PC-9 (cell line): ENCODE measurements around the gene FAM114A2. TPM values are rescaled to one million over a fixed set of nuclear protein-coding genes. Genes with fewer than 3 reads are reported as not detected.

Experiments used
- BruUV-seq: library from RNA; stranded (reverse); fragments of 400-500 nt; replicated peaks from 2 replicates; lab custom pipeline; 2021; lab: Mats Ljungman, UMichigan
- CTCF ChIA-PET: fragments of 300-600 bp; sonication (Branson Sonifier 250); formaldehyde crosslinking; loops from one replicate; lab custom pipeline; 2022; ENCODE audit warnings: antibody characterized with exemption; lab: Charles Lee
- POLR2A ChIA-PET: fragments of 300-600 bp; sonication (Branson Sonifier 250); formaldehyde crosslinking; loops from one replicate; lab custom pipeline; 2022; ENCODE audit warnings: antibody characterized with exemption; ENCODE audit not compliant: unreplicated experiment; lab: Charles Lee
- DNase-seq, 2 experiments: peaks; one replicate each; pipeline versions ENCODE4 v3.0.0 to v3.0.0-alpha.2; 2015 to 2022; ENCODE audit warnings: mixed read lengths in 1 of 2
- H2AFZ ChIP-seq: fragments of 200-600 bp; sonication (generic); 2 replicates; pipeline ENCODE4 v1.8.1; 2017; ENCODE audit warnings: antibody characterized with exemption
- H3F3A ChIP-seq: fragments of 200-600 bp; sonication (generic); 2 replicates; pipeline ENCODE4 v1.8.1; 2017; ENCODE audit warnings: antibody characterized with exemption, mild to moderate bottlenecking, low read depth; ENCODE audit not compliant: insufficient read depth
- H3K27ac ChIP-seq: fragments of 200-600 bp; sonication (generic); 2 replicates; pipeline ENCODE4 v1.6.1; 2016; ENCODE audit warnings: mixed run types
- H3K27me3 ChIP-seq: fragments of 200-600 bp; sonication (generic); 2 replicates; pipeline ENCODE4 v1.6.1; 2016; ENCODE audit warnings: low read depth, mixed run types; ENCODE audit not compliant: insufficient read depth
- H3K36me3 ChIP-seq: fragments of 200-600 bp; sonication (generic); 2 replicates; pipeline ENCODE4 v1.6.1; 2016; ENCODE audit warnings: low read depth, mixed run types
- H3K4me1 ChIP-seq: fragments of 200-600 bp; sonication (generic); replicated peaks from 2 replicates; pipeline ENCODE4 v1.6.1; 2016; ENCODE audit warnings: mixed run types; ENCODE audit not compliant: insufficient read depth
- H3K4me2 ChIP-seq: fragments of 200-600 bp; sonication (generic); 2 replicates; pipeline ENCODE4 v1.6.1; 2017; ENCODE audit warnings: mixed run types
- H3K4me3 ChIP-seq: fragments of 200-600 bp; sonication (generic); 2 replicates; pipeline ENCODE4 v1.6.1; 2016; ENCODE audit warnings: mixed run types
- H3K79me2 ChIP-seq: fragments of 200-600 bp; sonication (generic); 2 replicates; pipeline ENCODE4 v1.6.1; 2017; ENCODE audit warnings: low read depth, mixed run types
- H3K9me2 ChIP-seq: fragments of 200-600 bp; sonication (generic); 2 replicates; pipeline ENCODE4 v1.8.1; 2017; ENCODE audit warnings: mild to moderate bottlenecking; ENCODE audit not compliant: insufficient read depth
- H3K9me3 ChIP-seq: fragments of 200-600 bp; sonication (generic); 2 replicates; pipeline ENCODE4 v1.8.1; 2016; ENCODE audit warnings: low read depth; ENCODE audit not compliant: insufficient read depth
- H4K20me1 ChIP-seq: fragments of 200-600 bp; sonication (generic); 2 replicates; pipeline ENCODE4 v1.8.1; 2017; ENCODE audit not compliant: insufficient read depth
- CTCF ChIP-seq: fragments of 200-600 bp; sonication (generic); conservative IDR thresholded peaks from 2 replicates; pipeline ENCODE4 v1.6.1; 2017; ENCODE audit warnings: mixed run types, antibody characterized with exemption, mild to moderate bottlenecking, moderate library complexity
- EZH2 ChIP-seq: fragments of 200-600 bp; sonication (generic); IDR thresholded peaks from 2 replicates; pipeline ENCODE4 v1.8.0; 2017; ENCODE audit warnings: antibody characterized with exemption, low read depth
- intact Hi-C: fragments of 100-400 bp; cut with micrococcal nuclease; formaldehyde crosslinking; loops from one replicate; pipeline ENCODE4 v1.10.0; 2022; ENCODE audit not compliant: unreplicated experiment
- total RNA-seq: library from RNA; stranded (reverse); gene quantifications from 2 replicates; pipeline ENCODE4 v1.2.3, GENCODE V29; 2021

Gene FAM114A2
- total RNA-seq, 1 experiment from 2014 or later, result 18.9 TPM

DNA sequence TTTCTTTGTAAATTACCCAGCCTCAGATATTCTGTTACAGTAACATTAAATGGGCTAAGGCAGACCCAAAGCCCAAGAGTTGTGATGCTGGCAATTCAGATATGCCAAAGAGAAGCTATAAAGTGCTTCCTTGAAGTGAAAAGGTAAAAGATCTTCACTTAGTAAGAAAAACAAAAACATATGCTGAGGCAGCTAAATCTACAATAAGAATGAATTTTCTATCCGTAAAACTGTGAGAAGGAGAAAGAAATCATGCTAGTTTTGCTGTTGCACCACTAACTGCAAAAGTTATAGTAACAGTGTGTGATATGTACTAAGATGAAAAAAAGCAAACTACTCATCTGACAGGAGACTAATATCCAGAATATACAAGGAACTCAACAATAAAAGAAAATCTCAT, 39.9 kb downstream of the FAM114A2 start:
- ChIA-PET CTCF (no interaction called here), POLR2A (interaction anchor here (0.7 kb wide), 1 partner anchor 921 kb away, joined by 4 read pairs; no protein-coding TSS in a partner anchor)
- H3K79me2 ChIP-seq, result no peaks in the 10 kb centered on the region
- no peaks in the 10 kb centered on the region for H3F3A ChIP-seq
- no TSS peak for BruUV-seq
- TF ChIP-seq CTCF (no peak), EZH2 (no peak)
- no peak for DNase-seq
- H3K9me2 ChIP-seq, result no peaks in the 10 kb centered on the region
- H3K4me3 ChIP-seq, result no peak overlapping the region
- H3K4me1 ChIP-seq, result no peaks in the 10 kb centered on the region
- intact Hi-C loops, result no loop called here
- no peak overlapping the region for H3K27ac ChIP-seq
- H3K9me3 ChIP-seq, result no peaks in the 10 kb centered on the region
- no peaks in the 10 kb centered on the region for H4K20me1 ChIP-seq
- no peaks in the 10 kb centered on the region for H3K36me3 ChIP-seq
- H3K27me3 ChIP-seq, result no peaks in the 10 kb centered on the region
- no peak overlapping the region for H2AFZ ChIP-seq
- no peak overlapping the region for H3K4me2 ChIP-seq

DNA sequence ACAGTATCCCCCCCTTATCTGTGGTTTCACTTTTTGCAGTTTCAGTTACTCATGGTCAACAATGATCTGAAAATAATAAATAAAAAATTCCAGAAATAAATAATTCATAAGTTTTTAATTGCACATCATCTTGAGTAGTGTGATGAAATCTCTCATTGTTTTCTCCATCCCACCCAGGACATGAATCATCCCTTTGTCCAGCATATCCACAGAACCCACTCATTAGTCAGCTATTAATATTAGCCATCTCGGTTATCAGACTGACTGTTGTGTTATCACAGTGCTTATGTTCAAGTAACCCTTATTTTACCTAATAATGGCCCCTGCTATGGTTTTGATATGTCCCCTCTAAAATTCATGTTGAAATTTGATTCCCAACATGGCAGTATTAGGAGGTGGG, 40.7 kb downstream of the FAM114A2 start:
- POLR2A ChIA-PET, result no interaction called here
- Histone ChIP-seq H3F3A (no peaks in the 10 kb centered on the region), H3K9me2 (no peaks in the 10 kb centered on the region), H3K9me3 (no peaks in the 10 kb centered on the region), H2AFZ (no peak overlapping the region), H3K4me2 (no peak overlapping the region), H3K4me3 (no peak overlapping the region), H3K79me2 (no peaks in the 10 kb centered on the region), H4K20me1 (no peaks in the 10 kb centered on the region), H3K27ac (no peak overlapping the region), H3K36me3 (no peaks in the 10 kb centered on the region), H3K4me1 (no peaks in the 10 kb centered on the region), H3K27me3 (no peaks in the 10 kb centered on the region)
- no peak for DNase-seq
- BruUV-seq, result no TSS peak
- TF ChIP-seq CTCF (no peak), EZH2 (no peak)
- intact Hi-C loops, result no loop called here
- CTCF ChIA-PET, result no interaction called here

DNA sequence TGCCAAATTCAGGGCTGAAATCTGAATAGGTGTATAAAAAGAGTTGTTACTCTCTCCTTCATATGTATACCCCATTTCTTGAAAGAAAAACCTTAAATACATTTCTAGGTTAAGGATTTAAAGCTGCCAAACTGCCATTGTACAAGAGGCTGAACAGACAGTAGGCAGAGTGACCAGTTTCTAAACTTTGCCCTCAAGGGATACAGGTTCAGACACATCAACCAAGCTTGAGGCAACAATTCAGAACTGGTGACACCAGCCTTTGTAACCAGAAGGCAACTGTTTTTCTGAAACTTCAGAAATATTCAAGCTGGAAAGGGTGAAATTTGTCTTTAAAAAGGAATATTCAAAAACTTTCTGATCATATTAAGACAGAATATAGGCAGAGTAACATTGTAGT, 47.5 kb downstream of the FAM114A2 start:
- intact Hi-C loops, result no loop called here
- CTCF ChIA-PET, result no interaction called here

More for the DNA sequence above, 47.5 kb downstream of the FAM114A2 start:
- no peak for DNase-seq
- BruUV-seq, result no TSS peak
- Histone ChIP-seq H3K9me3 (no peaks in the 10 kb centered on the region), H4K20me1 (no peaks in the 10 kb centered on the region), H2AFZ (no peak overlapping the region), H3K4me3 (no peak overlapping the region), H3K36me3 (no peaks in the 10 kb centered on the region), H3K27ac (no peak overlapping the region), H3K27me3 (no peaks in the 10 kb centered on the region), H3K9me2 (no peaks in the 10 kb centered on the region), H3K4me2 (no peak overlapping the region), H3K79me2 (no peaks in the 10 kb centered on the region), H3F3A (peaks cover 3% of the 10 kb centered on the region; the same call in 1 of the 2 replicates), H3K4me1 (peaks cover 23% of the 10 kb centered on the region)
- POLR2A ChIA-PET, result interaction anchor here (0.7 kb wide), 1 partner anchor 47 kb away, joined by 7 read pairs; the partner anchor contains the start of genes FAM114A2 and MFAP3
- TF ChIP-seq CTCF (no peak), EZH2 (no peak)
